ENCODE results near the gene CCDC14.

Gene CCDC14

DNA sequence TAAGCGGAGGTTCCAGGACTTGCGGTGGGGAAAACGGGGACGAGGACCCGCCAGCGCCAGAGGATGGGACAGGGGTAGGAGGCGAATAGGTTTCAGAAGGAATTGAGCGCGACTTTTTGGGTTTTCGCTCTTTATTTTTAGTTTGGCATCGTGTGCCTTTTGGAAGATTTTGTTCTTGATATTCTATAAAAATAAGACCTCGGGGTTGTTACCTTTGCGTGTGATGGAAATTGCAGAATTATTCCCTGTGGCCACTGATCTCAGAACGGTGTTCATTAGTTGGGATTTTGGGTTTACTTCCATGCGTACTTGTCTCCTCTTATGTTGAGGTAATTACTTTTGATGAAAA is 453 bp upstream of the CCDC14 start:
- DNase-seq, result no peak

DNA sequence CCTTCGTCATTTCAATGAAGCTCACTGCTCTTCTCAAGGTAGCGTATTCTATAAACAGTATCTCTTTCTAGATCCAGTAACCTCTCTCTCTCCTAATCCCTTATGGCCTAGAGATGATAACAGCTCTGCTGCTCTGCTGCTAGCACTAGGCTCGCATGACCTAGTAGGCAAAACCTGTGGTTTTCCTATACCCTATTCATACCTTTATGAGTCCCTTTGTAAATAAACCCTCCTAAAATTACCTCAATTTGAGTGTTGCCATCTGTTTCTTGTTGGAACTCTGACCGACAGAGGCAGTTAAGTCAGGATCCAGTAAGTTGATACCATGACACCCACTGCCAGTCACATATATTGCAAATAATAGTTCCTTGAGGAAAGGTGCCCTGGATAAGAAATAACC is 7.3 kb downstream of the CCDC14 start:
- no peak for DNase-seq

DNA sequence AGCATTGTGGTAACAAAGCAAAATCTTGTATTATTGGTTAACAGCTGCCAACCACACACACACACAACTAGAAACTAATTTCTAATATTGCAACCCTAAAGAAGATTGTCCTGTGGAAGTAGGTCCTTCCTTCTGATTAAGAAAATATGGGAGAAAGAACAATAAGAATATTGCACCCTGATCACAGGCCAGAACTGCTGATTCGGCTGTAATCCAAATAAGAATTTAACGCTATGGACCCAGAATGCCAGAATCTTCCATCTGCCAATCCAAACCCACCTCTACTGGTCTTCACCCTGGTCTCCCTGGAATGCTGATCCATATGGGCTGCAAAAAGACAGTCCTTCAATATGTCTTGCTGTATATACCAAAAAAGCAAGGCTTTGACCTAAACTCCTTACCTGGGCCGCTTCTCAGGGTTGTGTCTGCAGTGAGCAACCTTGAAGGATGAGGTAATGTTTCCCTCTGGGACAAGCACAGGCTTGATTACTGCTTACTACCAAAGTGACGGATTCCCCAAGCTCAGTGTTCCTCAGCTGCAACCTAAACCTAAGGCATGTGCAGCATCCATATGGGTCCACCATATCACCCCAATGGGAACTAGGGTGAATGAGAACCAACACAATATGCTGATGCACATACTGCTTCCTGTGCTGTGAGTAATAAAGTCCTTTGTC is 8.0 kb downstream of the CCDC14 start:
- no peak for DNase-seq

DNA sequence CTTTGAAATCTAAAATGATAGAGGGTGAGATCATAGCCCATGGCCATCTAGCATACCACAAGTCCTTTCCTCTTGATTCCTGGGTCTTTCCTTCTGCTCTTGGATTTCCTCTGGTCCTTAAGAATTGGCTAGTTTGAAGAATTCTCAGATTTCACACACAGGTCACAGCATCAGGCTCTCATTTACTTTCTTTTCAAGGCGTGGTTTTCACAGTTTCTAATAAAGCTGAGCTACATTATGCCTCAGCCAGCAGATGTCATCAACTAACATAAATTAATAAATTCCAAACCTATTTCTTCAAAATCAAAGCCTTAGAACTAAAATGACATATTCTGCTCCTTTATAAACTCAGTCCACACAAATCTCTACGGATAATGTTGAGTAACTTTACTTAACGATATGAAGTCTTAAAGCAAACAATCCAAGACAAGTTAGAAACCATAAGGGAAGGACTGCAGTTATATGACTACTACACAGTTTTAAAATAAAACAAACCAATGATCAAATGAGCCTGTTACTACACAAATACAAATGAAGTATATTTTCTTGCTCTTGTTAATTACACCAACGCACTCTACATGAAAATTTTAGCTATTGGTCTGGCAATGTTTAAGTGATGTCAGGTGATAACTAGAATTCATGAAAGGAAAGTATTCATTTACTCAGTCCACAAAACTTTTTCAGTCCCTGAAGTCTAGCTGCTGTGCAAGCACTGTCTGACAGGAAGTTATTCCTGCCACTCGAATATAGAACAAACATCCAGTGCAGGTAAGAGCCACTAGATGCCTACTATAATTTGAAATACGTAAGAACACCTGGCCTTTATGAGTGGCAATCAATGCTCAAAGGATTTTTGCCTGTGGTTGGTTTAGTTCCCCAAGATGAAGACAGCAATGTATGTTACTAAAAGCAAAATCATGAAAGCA is 9.2 kb downstream of the CCDC14 start:
- DNase-seq, result peak; percentile 56

DNA sequence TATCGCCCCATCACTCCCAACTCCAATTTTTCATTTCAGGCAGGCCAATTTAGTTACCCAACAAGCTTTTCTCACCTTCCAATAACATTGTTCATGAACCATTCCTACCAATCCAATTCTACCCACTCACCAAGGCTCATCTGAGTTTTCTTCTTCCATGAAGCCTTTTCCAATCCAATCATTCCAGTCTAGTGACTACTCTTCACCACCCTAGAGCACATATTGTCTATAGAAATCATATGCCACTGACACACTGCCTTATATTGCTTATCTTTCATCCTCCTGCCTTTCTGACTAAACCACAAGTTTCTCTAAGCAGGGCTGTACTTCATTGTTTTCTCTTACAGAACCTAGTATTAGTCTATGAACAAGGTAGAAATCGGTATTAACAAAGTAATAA is 11.4 kb downstream of the CCDC14 start:
- DNase-seq, result no peak

DNA sequence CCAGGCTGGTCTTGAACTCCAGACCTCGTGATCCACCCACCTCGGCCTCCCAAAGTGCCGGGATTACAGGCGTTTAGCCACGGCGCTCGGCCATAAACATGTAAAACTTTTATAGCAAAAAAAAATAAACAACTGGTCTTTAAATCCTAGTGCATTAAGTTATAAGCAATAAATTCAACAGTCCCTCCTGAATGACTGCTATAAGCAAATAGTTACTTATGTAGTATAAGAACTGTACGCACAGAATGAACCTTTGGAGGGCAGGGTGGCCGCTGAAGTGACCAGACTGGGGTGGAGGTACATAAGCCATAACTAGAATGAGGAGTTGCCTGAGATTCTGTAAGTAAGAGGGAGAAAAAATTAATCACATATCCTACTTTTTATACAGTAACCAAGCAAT is 12.6 kb downstream of the CCDC14 start:
- no peak for DNase-seq

DNA sequence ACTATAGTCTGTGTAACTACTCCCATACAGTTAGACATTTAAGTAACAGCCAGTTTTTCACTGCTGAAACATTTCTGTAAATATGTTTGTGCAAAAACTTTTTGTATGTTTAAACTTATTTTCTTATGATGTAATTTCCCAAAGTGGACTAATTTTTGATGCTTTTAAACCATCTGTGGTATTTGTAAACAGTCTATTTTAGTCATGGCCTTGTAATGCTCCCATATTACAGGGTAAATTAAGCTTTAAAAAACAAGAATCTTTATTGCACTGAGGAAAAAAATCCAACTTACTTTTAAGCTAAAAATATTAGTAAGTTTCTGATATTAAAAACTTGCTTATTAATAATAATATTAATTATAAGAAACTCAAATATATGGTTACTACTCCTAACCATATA is 13.5 kb downstream of the CCDC14 start:
- DNase-seq, result no peak

DNA sequence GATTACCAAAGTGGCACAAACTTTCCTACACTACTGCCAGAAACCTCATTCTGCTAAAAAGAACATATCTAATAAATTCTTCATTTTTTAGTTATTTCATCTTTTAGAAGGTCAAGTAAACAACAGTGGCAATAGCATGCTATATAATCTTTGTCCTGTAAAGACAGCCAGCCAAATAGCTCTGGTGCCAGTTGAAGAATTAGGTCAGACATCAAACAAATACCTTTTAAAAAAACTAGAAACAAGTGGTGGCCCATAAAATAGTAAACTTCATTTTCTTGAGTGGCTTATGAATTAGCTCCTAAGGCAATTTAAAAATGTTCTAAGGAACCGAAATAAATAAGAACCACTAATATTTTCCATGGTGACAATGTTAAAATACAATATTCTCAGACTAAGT is 19.5 kb downstream of the CCDC14 start:
- no peak for DNase-seq

DNA sequence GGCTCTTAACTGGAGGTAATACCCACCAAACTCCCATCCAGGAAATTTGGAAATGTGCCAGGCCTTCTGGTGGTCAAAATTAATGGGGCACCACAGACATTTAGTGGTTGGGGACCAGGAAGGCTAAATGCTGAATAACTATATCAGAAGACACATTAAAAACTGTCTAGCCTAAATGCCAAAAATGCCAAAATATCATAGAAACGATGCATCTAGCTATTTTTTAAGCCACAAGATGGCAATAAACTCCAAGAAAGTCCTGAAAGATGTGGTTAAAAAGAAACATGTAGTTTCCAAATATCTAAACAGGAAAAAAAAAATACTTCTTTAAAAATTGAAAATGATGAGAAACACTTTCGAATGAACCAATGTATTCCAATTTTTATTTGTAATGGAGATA is 19.9 kb downstream of the CCDC14 start:
- peak; percentile 81 for DNase-seq

DNA sequence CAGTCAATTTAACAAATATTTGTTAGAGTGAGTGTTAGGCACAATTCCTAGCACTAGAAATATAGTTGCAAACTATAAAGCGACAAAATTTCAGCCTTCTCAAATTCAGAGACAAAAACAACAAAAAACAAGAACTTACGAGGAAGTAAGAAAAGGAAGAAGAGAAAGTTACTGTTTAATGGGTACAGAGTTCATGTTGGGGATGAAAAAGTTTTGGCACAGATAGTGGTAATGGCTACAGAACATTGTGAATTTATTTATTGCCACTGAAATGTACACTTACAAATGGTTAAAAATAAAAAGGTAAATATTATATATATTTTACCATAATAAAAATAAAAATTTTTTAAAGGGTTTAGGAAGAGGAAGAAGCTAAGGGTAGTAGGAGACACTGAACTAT is 21.3 kb downstream of the CCDC14 start:
- no peak for DNase-seq

DNA sequence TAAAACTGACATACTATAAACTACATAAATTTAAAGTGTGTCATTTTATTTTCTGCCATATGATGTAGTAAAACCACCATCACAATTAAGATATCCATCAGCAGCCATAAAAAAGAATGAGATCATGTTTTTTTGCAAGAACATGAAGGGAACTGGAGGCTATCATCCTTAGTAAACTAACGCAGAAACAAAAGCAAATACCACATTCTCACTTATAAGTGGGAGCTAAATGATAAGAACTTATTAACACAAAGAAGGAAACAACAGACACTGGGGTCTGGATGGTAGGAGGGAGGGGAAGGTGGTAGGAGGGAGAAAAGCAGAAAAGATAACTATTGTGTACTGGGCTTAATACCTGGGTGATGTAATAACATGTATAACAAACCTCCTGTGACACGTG is 24.6 kb downstream of the CCDC14 start:
- DNase-seq, result no peak

DNA sequence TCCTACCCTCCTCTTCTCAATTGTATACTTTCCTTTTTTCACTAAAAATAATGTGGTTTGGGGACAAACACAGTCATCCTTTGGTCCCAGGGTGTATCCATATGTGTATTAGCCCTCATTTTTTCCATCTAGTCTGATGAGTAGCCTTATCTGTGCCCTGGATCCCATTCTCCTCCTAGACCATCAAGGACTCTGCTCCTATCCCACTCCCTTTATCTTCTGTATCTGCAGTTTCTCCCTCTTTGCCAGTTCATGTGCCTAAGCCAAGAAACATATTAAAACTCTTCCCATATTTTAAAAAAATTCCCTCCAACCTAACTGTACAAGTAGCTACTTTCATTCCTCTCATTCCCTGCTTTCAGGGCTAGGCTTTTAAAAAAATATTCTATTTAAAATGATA is 25.2 kb downstream of the CCDC14 start:
- DNase-seq, result no peak

DNA sequence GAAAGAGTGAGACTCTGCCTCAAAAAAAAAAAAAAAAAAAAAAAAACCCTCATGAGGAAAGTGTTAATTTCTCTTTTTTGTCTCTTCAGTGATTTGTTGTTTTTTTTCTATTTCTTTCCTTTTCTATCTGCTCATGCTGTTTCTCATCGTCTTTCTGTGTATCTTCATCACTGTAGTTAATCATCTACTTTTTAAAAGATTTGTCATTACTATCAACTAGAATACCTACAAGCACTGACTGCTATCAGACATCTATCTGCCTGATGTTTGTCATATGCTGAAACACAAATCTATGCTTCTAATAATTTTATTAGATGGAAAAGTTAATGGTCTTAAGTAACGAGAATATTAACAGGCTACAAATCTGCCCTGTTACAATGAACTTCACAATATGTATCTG is 26.8 kb downstream of the CCDC14 start:
- no peak for DNase-seq

DNA sequence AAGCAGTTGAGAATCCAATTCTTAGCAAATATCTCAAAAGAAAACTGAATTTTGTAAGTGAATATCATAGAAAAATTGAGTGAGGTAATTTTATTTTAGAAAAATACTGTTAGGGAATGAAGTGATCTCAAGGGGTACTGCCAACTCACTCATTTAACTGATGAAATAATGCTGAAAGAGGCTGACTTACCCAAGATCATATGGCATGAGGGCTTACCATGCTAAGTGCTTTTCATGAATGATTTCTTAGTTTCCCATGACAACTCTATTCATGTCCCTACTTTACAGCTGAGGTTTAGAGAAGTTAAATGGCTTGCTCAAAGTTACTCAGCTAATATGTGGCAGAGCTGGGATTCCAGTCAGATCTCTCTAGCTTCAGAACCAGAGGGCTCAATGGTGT is 30.6 kb downstream of the CCDC14 start:
- no peak for DNase-seq

DNA sequence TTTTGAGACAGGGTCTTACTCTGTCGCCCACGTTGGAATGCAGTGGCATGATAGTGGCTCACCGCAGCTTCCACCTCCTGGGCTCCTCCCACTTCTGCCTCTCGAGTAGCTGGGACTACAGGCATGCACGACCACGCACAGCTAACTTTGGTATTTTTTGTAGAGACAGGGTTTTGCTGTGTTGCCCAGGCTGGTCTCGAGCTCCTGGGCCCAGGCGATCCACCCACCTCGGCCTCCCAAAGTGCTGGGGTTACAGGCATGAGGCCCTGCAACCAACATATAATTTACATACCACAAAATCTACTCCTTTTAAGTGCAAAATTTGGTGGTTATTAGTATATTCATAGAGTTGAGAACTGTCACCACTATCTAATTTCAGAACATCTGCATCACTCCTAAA is 31.7 kb downstream of the CCDC14 start:
- no peak for DNase-seq

DNA sequence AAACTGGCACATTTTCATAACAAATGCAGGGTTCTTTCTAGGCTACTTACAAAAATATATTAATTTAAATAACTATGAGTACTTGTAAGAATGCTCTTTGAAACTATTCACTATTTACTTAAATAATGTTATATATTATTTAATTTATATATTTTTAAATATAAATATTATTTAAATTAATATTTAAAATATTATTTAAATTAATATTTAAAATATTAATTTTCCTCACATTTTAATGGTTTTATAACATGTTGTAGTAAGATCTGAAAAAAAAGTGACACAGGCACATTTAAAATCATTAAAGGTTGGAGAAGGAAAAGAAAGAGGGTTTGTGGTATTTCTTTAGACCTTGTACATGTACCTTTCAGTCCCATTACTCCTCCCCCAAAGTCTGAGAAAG is 34.6 kb downstream of the CCDC14 start:
- no peak for DNase-seq

DNA sequence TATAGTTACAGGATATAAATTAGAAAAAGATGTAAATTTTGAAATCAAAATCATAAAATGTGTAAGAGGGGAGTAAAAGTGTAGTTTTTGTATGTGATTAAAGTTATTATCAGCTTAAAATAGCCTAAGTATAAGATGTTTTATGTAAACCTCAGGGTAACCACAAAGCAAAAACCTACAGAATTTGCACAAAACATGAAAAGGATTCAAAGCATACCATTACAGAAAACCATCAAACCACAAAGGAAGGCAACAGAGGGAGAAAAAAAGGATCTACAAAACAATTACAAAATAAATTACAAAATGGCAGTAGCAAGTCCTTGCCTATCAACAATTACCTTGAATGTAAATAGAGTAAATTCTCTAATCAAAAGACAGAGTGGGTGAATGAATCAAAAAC is 40.2 kb downstream of the CCDC14 start:
- no peak for DNase-seq

DNA sequence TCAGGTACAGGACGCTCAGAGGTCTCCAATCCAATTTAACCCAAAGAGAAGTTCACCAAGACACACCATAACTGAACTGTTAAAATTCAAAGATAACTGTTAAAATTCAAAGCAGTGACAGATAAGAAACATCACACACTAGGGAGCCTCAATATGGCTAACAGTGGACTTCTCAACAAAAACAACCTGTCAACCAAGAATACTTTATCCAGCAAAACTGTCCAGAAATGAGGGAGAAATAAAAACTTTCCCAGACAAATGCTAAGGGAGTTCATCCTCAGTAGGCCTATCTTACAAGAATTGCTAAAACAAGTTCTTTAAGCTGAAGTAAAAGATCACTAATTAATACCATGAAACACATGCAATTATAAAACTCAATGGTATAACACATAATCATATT is 40.6 kb downstream of the CCDC14 start:
- DNase-seq, result no peak

DNA sequence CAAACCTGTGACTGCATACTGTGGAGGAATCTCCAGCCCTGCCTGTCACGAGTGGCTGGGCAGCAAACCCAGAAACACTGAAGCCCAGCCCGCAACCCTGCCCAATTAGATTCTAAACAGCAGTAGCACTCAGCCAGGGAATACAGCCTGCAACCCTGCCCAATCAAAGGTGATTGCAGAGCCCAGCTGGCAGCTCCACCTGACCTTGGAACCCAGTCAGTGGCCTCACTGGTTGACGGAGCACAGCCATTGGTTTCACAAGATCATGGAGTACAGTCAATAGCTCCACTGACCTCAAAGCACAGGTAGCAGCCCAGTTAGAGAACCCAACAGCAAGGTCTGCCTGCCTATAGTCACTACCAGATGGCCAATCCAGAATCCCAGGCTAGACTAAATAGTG is 41.7 kb downstream of the CCDC14 start:
- DNase-seq, result no peak

DNA sequence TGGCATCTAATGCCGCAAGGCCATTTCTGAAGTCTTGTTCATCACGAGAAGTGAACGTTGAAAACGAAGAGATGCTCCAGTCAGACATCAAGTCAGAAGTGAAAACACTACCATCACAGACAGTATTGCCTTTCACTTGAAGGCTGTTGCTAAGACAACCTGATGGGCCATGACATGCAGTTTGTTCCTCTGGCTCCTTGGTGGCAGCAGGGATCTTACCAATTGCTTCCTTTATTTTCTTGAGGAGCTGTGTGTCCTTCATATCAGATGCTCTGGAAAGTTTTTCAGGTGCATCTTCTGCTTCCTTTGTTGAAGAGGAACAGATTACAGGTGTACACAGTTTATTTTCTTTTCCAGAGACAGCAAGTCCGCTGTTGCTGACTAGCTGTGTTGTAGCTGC is 46.2 kb downstream of the CCDC14 start:
- no peak for DNase-seq

DNA sequence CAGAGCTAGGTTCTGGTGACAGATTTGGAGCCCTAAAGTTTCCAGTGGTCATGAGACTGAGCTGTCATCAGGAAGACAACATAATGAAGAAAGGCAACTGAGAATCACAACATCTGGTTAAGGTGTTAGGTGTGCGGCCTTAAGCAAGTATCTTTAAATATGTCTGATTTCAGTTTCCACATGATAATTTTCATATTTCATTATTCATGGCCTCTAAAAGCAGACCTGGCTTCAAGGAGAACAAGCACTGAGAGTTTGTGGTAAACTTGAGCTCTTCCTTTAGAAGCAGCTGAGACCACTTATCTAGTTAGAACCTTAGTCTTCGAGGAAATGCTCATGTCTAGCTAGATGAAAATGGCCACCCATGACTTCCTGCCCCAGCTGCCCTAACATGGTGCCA is 51.2 kb downstream of the CCDC14 start:
- no peak for DNase-seq

DNA sequence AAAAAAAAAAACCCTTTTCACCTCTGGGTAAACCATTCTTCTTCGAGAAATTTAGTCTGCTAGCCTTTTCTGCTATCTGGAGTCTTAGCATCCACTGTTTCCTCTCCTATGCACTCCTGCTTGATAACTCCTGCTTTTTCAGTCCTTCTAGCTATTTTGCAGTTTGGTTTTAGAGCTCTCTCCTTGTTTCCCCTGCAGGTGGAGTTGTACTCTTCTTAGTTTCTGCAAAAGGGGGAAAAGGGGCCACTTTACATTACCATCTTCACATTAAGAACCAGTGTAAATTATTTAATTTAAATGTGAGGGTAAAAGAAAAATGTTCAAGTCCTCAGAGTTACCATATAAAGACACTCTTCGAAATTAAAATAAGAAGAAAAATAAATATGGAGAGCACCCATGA is 53.3 kb downstream of the CCDC14 start:
- no peak for DNase-seq

DNA sequence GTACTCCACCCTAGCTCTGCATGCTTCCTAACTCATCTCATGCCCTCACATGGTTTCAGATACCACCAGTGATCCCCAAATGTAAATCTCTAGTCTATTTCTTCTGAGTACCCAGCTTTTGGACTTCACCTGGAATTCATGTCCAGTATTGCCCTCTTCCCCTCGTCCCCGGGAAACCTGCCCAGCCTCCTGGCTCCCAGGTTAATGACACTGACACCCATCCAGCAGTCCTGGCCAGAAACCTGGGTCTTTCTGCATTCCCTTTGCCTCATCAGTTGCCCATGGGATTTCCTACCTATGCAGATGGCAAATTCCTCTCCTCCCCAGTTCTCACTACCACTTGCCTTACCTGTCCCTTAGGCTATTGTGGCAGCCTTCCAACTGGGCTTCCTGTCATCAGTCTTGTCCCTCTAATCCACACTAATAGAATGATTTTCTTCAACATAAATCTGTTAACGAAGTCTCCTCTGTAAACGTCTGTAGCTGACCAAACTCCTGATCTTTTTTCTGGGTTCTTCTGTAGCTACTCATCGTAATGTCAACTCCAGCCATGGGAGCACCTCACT is 61.6 kb downstream of the CCDC14 start:
- no peak for DNase-seq

DNA sequence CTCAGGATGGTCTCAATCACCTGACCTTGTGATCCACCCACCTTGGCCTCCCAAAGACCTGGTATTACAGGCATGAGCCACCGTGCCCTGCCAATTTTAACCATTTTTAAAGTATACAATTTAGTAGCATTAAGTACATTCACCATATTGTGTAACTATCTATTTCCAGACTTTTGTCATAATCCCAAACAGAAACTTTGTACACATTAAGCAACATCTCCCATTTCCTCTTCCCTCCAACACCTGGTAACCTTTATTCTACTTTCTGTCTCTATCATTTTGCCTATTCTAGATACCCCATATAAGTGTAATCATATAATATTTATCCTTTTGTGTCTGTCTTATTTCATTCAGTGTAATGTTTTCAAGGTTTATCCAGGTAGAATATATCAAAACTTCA is 68.0 kb downstream of the CCDC14 start:
- DNase-seq, result no peak
